ENCODE data around the gene C16orf54.
"Not testable (repeated sequence)": the region's sequence is repeated elsewhere in the genome, so short reads cannot be mapped to it uniquely, and the experiment has no call there.

C16orf54 gene

DNA sequence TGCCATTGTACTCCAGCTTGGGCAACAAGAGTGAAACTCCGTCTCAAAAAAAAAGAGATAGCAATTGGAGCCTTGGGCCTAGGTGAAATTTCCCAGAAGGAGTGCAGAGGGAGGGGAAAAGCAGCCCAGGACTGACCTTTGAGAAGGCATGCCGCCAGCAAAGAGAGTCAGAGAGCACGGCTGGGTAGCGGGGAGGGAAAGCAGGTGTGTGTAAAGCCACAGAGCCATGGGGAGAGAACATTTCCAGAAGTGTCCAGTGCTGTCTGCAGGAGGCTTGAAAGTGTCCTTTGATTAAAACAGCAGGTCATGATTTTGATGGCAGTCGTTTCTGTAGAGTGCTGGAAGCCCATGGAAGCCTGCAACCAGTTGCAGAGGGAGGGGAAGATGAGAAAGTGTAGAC is 8.1 kb downstream of the C16orf54 start:
- no peak for DNase-seq

DNA sequence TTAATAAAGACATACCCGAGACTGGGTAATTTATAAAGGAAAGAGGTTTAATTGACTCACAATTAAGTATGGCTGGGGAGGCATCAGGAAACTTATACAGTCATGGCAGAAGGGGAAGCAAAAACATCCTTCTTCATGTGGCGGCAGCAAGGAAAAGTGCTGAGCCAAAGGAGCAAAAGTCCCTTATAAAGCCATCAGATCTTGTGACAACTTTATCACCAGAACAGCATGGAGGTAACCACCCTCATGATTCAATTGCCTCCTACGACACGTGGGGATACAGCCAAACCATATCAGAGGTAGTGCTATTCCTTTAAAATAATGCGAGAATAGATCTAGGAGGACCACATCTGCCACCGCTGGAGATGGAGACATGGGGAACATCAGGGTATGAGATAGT is 9.0 kb downstream of the C16orf54 start:
- no peak for DNase-seq

DNA sequence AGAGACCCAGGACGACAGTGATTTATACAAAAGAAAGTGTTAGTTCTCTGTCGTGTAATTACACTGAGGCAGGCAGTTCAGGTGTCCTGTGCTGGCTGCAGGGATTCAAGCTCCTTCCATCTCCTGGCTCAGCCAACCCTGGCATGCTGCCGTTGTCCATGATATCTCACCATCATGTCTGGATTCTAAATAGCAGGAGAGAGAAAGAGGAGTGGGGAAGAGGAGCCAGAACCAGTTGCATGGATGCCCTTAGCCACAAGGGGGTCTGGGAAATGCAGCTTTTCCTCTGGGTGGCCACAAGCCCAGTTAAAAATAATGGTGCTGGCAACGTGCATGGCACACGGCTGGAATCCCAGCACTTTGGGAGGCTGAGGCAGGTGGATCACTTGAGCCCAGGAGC is 9.7 kb downstream of the C16orf54 start:
- no peak for DNase-seq

DNA sequence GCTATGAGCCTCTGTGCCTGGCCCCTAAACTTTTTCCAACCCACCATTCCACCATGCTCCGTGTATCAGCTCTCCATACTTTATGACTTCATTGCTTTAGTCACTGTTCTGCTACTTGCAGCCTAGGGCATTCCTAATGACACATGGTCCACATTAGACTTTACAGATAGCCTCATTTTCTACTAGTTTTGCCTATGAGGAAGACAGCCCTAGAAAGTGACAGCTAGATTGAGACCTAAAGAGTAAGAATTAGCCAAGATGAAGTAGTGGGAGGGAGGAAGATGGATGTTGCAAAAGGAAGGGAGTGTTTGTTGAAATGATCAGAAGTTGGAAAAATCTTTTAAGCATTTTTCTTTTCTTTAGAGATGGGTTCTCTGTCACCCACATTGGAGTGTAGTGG is 11.0 kb downstream of the C16orf54 start:
- no peak for DNase-seq

DNA sequence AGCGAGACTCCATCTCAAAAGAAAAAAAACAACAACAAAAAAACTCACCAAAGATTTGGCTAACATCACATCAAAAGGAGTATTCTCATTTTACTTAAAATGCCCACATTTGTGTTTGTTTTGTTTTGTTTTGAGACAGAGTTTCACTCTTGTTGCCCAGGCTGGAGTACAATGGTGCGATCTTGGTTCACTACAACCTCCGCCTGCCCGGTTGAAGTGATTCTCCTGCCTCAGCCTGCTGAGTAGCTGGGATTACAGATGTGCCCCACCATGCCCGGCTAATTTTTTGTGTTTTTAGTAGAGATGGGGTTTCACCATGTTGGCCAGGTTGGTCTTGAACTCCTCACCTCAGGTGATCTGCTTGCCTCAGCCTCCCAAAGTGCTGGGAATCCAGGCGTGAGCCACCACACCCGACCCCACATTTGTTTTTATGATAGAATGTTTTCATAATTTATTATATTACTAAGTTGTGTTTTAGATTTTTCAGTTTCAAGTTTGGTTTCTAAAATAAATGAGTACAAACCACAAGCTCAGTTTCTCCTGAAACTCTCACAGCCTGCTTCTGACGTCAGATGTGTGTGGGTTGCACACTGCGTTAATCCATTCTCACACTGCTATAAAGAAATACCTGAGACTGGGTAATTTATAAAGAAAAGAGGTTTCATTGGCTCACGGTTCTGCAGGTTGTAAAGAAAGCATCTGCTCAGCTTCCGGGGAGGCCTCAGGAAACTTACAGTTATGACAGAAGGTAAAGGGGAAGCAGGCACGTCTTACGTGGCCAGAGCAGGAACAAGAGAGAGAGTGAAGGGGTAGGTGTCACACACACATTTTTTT is 13.8 kb downstream of the C16orf54 start:
- peak; percentile 50 for DNase-seq

DNA sequence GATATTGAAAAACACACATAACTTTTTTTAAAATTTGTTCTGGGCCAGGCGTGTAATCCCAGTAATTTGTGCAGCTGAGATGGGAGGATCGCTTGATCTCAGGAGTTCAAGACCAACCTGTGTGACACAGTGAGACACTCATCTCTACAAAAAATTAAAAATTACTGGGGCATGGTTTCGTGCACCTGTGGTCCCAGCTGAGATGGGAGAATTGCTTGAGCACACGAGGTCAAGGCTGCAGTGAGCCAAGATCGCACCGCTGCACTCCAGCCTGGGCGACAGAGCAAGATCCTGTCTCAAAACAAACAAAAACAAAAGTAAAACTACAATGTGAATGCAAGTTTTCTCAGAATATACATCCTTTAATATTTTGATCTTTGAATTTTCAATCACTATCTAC is 15.1 kb downstream of the C16orf54 start:
- no peak for DNase-seq

DNA sequence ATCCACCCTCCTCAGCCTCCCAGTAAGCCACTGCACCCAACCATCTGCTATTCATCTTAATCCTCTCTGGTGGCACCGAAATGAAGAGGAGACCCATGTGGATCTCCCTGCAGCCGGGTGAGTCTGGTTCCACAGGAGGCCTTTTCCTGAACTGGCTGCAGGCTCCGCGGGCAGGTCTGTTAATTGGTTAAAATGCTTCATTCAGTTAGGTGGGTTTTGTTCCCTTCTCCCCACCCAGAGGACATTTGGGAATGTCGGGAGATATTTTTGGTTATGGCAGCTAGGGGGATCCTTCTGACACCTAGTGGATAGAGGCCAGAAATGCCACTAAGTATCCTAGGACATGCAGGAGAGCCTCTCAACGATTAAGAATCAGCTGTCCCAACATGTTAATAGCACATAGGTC is 16.7 kb downstream of the C16orf54 start:
- DNase-seq, result no peak

DNA sequence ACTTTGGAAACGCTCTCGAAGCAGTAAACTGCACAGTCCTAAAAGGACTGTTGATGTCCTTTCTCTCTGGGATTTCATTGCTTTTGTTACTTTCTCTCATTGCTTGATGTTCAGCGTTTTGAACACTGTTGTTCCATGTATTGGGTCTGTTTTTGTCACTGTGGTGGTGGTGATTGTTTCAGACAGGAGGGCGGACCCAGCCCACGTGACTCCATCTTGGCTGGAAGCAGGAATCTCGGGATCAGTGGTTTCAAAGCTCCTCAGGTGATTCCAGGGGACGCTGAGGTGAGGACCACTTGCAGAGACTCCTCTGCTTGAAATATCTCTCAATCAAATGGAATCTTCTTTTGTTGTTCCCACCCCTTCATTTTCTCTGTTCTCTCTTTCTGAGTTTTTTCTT is 18.3 kb downstream of the C16orf54 start:
- DNase-seq, result no peak

DNA sequence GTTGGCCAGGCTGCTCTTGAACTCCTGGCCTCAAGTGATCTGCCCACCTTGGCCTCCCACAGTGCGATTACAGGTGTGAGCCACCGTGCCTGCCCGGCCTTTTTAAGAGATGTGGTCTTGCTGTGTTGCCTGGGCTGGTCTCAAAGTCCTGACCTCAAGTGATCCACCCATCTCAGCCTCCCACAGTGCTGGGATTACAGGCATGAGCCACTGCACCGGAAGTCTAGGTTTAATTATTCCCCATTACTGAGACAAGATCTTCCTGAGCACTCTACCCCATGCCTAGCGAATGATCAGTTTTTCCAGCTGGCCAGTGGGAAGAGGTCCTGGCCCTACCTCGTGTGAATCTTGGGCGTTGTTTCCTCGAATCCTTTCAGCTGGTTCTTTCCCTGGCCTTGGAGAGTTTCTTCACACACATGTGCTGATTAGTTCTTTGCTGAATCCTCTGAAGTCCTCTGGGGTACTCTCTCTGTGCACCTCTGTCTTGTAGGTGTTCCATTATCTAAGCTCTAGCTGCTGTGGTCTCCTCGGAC is 18.9 kb downstream of the C16orf54 start:
- no peak for DNase-seq

DNA sequence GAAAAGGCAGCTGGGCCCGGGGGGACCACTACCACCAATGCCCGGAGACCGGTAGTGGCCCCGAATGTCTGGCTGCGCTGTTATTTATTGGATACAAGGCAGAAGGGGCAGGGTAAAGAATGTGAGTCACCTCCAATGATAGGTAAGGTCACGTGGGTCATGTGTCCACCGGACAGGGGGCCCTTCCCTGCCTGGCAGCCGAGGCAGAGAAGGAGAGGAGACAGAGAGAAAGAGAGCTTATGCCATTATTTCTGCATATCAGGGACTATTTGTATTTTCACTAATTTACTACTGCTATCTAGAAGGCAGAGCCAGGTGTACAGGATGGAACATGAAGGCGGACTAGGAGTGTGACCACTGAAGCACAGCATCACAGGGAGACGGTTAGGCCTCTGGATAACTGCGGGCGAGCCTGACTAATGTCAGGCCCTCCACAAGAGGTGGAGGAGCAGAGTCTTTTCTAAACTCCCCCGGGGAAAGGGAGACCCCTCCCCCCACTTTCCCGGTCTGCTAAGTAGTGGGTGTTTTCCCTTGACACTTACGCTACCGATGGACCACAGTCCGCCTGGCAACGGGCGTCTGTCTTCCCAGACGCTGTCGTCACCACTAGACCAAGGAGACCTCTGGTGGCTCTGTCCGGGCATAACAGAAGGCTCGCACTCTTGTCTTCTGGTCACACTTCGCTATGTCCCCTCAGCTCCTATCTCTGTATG is 24.5 kb downstream of the C16orf54 start:
- DNase-seq, result peak; percentile 50

DNA sequence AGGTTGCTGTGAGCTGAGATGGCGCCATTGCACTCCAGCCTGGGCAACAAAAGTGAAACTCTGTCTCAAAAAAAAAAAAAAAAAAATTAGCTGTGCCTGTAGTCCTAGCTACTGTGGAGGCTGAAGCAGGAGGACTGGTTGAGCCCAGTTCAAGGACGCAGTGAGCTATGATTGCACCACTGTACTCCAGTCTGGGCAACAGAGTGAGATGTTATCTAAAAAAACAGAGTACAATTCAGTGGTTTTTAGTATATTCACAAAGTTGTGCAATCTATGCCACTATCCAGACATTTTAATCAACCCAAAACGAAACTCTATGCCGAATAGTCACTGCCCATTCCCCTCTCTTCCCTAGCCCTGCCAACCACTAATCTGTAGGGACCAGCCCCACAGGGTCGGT is 25.1 kb downstream of the C16orf54 start:
- DNase-seq, result no peak

DNA sequence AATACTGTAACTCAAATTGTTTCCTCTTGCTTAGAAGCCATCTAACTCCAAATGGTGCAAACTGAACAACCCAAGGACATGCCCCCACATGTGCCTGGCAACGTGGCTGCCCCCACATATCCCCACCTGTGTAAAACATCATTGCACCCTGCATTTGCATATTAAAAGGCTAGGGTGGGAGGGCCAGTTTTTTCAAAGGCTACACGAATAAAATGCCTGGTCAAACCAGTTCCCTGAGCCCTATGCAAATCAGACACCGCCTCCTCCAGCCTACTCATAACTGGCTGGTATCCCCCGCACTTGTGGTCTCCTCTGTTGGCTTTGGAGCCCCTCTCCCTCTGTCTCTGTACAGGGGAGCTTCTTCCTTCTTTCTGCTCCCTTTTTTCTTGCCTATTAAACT is 26.7 kb downstream of the C16orf54 start:
- DNase-seq, result no peak

DNA sequence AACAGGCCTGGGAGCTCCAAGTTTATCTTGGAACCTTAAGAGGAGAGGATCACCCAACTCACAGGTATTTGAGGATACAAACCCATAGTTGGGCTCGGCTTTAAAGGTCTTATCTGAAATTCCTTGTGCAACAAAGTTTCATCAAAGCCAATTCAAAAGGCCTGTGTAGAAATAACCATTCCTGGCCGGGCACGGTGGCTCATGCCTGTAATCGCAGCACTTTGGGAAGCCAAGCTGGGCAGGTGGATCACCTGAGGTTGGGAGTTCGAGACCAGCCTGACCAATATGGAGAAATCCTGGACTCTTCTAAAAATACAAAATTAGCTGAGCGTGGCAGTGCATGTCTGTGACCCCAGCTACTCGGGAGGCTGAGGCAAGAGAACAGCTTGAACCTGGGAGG is 28.7 kb downstream of the C16orf54 start:
- DNase-seq, result no peak

DNA sequence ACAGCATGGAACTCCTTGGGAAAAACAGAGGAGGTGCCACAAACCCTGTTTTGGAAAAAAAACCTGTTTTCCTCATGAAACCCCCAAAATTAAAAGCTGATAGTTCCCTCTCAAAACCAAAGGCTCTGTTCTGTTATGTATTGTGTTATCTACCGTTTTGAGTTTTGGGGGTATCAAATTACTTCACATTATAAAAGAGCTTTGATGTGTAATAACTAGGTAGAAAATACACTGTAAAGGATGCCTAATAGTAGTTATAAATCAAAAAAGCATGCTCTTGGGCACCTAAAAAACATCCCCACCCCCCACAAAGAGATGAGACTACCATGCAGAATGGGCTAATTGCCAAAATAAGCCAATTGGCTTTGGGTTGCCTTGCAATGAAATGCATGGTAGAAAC is 30.8 kb downstream of the C16orf54 start:
- DNase-seq, result no peak

DNA sequence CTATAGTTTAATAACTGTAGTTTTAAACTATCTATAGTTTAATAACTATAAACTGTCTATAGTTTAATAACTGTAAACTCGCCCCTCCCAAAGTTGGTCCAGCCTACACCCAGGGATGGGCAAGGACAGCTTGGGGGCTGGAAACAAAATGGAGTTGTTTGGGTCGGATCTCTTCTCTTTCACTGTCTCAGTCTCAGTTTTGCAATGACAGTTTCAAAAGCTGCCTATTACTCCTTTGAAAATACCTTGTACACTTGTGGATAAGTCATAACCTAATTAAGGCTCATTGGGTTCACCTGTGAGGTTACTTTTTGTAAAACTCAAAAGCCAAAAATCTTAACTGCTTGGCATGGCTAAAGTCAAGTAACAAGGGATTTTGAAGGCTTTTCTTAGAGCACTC is 31.4 kb downstream of the C16orf54 start:
- DNase-seq, result no peak

DNA sequence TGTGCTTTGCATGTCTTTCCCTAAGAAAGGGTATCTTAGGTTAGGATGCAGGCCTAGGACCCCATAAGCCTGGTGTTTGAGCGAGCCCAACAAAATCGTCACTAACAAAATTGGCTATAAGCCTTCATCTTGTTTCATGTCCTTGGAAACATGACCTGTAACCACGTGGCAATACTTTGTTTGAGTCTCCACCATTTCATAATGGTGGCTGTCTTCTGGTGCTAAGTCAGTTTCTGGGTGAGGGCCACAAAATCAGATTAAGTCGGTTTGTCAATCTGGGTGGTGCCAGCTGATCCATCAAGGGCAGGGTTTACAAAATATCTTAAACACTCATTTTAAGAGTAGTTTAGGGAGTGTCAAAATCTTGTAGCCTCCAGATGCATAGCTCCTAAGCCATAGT is 33.0 kb downstream of the C16orf54 start:
- no peak for DNase-seq

DNA sequence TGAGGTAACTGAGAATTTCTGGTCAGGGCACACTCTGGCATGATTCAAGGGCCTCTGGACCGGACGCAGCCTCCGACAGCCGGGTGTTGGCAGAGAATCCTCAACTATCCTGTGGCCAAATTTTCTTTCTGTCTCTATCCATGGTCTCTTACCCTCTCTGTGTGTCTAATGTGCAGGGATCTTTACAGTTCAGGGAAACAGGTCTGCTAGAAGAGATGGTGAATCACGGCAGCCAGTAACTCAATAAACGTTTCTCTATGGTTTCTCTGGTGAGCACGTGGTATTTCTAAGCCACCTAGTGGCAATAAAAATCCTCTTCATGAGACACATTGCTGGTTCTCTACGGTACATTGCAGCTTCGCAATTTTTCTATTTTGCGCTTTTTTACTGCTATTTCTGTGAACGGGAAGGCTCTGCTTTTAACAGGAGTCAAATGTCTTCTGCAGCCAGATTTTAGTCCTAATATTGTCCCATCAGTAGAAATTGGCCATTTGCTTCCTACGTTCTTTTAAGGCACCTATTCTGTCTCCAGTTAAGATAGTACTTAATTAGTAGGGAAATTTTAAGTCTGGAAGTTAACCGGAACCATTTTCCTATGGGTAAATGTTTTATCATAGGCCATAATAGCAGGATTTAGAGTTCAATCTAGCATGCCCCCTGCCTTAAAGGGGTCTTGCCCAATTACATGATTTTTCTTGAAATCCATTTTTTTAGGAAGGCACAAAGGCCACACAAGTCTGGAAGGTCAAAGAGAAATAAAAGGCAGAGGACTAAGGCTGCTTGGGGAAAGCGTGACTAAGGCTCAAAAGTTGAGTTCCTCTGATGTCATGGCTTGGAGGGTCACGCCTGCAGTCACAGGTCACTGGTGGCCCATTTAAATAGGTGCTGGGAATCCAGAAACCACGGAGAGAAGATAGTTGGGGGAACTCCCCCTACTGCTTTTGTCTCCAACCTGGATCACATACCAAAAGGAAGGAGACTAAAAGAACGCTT is 35.3 kb downstream of the C16orf54 start:
- DNase-seq, result peak; percentile 84

DNA sequence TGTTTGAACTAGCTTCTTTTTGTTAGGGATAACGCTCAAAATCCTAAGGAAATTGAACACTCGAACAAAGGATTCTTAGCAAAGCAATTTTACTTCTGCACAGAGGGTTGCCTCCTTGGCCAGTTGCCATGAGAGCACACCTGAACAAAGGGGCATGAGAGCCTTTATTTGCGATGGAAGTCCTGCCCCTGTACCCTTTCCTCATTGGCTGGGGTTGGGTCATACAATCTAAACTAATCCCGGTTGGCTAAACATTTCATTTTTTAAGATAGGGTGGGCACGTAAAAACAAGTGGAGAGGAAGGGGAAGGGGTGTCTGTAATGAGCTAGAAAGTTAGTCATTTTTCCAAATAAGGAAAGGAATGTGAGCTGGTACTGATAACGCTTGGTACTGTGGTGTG is 36.1 kb downstream of the C16orf54 start:
- DNase-seq, result not testable (repeated sequence)

DNA sequence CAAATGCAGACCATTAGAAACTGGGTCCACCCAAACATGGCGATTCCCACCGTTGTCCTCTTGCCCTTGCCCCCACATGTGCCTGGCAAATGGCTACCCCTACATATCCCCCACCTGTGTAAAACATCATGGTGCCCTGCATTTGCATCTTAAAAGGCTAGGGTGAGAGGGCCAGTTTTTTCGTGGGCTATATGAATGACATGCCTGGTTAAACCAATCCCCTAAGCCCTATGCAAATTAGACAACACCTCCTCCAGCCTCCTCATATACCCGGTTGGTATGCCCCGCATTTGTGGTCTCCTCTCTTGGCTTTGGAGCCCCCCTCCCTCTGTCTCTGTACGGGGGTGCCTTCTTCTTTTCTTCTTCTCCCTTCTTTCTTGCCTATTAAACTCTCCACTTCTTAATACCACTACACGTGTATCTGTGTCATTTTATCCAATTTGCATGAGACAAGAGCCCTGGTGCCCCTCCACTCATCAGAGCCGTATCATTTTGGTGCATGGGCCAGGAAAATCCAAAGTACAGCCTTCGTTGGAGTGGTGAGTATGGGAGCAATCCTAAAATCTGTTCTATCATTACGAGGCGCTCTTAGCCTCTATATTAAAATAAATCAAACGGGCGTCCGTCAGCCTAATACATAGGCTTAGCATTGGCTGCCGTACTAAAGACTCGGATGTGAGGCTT is 36.7 kb downstream of the C16orf54 start:
- no peak for DNase-seq

DNA sequence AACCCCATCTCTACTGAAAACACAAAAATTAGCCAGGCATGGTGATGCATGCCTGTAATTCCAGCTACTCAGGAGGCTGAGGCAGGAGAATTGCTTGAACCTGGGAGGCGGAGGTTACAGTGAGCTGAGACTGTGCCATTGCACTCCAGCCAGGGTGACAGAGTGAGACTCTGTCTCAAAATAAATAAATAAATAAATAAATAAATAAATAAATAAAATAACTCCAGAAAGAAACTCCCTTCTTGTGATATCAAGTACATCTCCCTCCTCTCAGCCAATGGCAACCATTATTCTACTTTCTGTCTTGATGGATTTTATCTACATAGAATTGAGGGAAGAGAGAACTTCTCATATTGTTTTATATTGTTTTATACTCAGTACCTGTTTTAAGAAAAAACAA is 38.6 kb downstream of the C16orf54 start:
- not testable (repeated sequence) for DNase-seq

DNA sequence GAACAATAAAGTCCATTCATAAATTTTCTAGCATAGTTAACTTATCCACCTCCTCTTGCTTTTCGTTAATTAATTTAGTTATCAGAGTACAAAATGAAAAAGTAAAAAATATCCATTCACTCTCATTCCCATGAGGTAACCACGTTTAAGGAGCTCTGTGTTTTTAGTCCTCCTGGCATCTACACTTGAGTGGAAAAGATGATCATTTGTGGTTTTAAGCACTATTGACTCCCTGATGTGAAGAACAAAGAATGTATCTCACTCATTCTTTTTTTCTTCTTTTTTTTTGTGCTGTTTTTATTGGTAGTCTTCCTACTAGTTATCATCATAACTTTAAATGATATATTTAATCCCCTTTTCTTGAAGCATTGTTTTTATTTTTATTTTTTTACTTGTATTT is 40.8 kb downstream of the C16orf54 start:
- no peak for DNase-seq

DNA sequence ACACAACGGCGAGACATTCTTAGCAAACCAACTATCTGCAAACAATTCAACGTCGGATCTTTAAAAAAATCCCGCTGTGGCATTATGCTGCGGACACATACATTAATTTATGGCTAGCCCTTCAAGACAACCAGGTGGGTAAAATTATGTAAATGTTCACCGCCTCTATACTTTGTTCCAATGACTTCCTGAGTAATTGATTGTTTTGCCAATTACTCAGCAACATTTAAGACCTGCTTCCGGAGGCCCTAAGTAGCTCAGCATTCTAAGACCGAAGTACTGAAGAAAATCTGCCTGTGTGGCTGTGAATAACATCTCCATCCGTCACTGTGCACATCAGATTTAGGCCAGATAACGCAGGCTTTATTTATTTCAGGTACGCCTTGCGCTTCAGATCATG is 43.5 kb downstream of the C16orf54 start:
- peak; percentile 87 for DNase-seq

DNA sequence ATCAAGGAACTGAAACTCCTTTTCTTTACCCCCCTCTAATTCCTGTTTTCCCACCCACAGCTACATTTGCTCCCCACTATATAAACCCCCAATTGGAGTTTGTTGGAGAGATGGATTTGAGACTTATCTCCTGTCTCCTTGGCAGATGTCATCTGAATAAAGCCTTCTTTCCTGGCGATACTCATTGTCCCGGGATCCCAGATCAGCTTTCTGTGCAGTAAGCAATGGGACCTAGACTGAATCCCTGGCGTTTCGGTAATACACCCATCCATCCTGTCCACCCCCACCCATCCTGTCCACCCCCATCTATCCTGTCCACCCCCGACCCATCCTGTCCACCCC is 44.6 kb downstream of the C16orf54 start:
- no peak for DNase-seq

Measured in CD4-positive, alpha-beta T cell treated with Interleukin-4 for 4 hours (primary cell).